GM18873 (cell line): ENCODE data around the gene SLC18A3.

Experiments used
- ATAC-seq: cut with Tn5 transposase; IDR thresholded peaks from one replicate; pipeline ENCODE4 v1.9.1; 2021; ENCODE audit warnings: mild to moderate bottlenecking, moderate library complexity, moderate number of reproducible peaks; ENCODE audit not compliant: unreplicated experiment, low FRiP score

The SLC18A3 gene

DNA sequence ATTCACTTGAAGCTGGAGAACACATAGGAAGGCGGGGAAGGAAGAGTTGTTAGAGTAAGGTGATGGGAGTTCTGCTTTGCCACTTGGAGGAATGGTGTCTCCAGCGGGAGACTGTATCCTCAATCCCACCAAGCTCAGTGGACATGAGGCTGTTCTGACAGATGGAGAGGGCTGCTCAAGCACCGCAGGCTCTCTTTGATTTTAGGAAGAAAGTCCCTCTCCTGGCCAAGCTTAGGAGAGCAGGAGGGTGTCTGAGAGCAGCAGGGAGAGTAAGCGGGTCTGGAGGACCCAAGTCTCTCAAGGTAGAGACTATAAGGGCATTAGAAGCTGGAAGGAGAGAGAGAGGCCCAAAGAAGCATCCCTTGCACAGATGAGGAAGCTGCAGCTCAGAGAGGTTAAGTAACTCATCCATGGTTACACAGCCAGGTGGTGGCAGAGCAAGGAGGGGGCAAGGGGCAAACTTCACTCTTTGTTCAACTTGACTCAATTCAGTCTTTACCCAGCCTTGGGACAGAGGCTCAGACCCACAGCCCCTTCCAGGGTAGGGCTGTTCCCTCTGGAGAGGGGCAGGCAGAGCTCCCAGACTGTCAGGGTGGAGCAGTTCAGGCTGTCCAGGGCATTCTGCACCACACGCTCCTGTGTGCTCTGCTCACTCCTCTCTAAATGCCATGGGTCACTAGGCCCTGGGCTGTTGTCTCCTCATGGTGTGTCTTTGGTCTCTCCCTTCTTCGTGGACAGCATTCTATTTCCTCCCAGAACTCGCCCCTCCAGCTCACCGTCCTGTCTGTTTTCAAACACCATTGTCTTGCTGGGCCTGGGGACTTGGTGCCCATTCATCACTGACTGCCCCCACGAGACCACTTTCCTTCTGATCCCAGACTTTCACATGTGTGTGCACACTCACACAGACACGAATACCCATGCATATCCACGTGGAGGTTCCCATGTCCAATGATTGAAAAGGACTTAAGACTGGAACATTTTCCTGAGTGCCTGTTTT, 12.6 kb downstream of the SLC18A3 start:
- ATAC-seq, result no peak

DNA sequence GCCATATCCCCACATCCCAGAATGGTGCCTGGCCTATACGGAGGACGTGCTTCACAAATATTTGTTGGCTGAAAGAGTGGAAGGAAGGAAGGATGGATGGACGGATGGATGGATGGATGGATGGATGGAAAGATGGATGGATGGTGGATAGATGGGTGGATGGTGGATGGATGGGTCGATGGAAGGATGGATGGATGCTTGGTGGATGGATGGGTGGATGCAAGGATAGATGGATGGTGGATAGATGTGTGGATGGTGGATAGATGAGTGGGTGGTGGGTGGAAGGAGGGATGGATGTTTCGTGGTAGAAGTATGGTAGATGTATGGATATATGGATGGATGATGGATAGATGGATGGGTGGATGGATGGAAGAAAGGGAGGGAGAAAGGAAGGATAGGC, 14.5 kb downstream of the SLC18A3 start:
- no peak for ATAC-seq

DNA sequence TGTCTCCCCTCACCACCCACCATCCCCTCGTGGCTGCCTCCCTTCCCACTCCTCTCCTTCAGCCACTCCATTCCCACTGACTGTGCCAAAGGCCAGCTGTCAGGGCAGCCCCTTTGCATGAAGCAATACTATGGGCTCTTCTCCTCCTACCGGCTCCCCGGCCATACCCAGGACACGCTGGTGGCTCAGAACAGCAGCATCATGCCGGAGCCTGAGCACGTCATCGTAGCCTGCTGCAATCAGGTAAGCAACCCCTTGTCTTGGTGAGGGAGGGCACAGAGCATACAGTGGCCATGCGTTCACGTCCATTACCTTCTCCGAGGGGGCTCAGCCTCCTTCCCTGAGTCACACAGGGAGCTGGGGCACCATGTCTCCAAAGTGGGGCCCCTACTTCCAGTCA, 15.3 kb downstream of the SLC18A3 start:
- no peak for ATAC-seq

DNA sequence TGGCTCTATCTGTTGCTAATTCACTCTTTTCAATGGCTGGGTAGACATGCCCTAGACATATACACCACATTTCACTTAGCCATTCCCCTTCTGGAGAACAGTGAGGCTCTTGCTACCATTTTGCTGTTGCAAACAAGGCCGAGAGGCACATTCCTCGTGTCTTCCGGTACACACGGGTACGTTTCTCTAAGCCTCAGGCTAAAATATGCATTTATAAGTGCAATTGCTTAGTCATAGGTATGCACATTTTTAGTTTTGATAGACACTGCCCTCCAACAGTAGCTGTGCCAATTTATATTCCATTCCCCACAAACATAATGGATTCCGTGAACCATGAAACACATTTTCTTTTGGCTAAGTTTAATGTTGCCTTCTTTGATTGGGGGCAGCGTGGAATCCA, 16.9 kb downstream of the SLC18A3 start:
- no peak for ATAC-seq

DNA sequence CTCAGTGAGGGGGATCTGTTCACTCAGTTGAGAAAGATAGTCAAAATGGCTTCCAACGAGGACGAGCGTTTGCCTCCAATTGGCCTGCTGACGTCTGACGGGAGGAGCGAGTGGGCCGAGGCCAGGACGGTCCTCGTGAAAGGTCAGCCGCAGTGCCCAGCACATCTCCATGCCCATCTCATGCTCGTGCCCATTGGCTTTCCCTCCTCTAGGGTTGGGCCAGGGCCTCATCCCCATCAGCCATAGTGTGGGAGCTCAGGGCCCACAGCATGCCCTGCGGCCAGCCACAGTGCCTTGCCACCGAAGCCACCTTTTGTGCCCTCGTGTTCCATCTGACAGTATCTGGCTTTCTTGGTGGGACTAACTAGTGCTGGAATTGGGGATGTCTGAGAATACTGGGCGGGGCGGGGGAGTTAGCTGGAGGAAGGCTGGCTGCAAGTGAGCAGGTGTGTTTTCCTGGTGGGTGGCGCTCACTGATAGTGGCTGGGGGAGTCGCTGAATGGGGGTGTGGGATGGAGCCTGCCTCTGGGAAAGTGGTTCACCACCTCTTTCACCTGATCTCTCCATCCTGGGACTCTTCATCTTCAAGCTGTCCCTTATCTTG, 17.6 kb downstream of the SLC18A3 start:
- ATAC-seq, result no peak

DNA sequence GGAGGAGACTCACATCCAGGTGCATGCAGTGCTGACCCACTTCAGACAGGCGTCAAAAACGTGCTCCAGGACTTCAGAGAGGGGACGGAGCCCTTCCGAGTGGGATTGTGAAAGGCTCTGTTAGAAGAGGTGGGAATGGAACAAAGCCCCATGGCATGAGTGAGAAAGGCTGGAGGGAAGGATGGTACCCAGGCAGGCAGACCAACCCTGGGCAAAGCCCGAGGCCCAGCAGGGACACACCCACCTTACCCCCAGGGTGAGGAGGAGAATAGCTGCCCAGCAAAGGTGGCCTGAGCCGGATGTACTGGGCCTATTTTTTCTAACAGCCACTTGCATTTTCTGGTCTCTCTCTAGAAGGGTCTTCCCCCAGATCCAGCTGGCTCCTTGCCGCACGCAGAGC, 18.5 kb downstream of the SLC18A3 start:
- ATAC-seq, result no peak

DNA sequence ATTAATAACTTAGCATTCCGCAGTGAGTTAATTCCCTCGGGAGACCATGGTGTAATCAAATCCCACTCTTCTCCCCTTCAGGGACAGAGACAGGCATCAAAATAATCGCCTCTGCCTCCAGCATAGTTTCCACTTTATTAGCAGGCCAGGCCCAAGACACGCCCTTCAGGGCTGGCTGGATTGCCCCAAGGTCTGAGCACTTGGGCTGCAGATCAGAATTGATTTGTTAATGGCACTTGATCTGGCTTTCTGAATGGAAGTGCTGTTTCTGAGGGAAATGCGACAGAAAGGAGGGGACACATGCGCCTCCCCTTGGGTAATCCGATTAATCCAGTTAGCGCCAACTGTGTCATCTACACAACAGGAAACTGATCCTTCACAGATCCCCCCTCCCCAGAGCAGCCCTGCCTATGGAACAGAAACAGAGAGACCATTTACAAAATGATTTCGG, 19.3 kb downstream of the SLC18A3 start:
- ATAC-seq, result no peak

DNA sequence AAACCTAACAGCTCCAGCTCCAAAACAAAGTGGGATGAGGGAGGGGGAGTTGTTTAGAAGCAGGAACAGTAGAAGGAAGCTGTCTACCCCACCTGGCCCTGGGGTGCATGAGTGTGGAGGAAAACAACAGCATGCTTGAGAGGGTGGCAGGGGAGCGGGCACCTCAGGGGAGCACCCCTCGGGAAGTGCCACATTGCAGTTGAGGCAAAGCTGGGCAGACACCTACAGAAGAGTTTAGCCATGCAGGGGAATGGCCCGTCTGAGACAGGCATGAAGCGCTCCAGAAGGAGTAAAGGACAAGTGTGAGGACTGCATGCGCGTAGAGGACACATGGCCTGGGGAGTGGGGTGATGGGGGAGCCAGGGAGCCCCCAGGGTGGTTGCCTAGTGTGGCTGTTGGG, 21.9 kb downstream of the SLC18A3 start:
- no peak for ATAC-seq

DNA sequence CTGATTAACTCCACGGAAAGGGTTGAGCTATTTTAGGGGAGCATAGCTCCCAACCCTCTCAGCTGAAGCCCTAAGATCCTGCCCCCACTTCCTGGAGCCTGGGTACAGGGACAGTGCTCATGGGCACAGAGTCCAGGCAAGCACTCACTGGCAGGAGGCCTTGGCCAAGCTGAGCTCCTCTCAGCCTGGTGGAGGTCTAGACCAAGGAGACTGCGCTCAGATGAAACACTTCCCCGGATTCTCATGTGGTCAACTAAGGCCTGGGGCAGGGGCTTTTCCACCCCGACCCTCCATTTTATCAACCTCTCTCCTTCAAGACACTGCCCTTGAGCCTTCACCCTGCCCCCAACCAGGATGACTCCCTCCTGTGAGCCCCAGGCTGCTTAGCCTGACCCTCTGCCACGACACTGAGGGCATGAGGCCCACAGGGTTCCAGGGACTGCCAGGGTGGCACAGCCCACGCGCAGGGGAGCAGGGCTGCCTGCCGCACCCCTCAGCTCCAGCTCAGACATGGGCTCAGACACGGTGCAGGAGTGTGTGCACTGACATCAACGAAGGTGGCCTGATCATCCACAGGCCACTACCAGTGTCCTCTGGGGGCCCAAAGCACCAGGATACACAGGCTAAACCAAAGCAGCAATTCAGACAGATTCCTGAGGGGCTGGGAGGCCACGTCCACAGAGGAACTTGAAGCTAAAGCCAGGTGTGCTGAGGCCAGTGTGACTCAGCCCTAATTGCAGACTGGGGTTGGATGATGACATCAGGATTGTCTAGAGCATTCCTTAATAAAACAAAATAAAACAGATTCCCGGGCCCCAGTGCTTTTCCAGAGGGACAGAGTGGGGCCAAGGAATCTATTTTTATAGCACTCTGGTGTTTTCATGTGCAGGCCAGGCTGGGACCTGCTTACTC, 22.6 kb downstream of the SLC18A3 start:
- ATAC-seq, result no peak

DNA sequence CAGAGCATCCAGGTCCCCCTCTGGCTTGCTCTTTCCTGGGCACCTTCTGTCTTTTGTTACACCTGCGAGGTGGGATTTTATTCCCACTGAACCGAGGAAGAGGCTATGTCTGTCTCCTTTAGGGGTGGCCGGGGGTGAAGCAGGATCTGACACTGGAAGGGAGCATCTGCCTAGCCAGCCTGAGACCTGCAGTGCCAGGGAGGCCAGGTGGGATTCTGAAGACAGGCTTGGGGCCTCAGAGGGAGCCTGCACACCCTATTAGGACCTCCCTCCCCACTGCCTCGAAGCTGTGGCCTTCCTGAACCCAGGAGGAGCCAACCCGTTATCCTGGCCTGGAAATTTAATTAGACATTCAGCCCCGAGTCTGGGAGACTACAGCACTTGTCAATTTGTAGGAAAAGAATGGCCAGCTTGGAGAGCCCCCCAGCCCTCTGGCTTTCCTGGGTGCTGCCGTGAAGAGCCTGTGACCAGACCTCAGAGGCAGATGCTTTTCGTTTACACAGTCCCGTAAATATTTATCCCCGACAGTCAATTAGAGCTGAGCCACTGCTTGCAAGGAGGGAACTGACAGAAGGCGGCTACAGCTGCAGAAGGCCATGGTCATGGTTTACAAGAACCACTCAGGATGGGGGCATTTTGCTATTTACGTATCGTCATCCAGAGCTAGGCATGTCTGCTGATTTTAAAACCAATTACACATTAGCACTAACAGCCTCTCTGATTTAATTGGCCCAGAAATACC, 23.4 kb downstream of the SLC18A3 start:
- no peak for ATAC-seq

DNA sequence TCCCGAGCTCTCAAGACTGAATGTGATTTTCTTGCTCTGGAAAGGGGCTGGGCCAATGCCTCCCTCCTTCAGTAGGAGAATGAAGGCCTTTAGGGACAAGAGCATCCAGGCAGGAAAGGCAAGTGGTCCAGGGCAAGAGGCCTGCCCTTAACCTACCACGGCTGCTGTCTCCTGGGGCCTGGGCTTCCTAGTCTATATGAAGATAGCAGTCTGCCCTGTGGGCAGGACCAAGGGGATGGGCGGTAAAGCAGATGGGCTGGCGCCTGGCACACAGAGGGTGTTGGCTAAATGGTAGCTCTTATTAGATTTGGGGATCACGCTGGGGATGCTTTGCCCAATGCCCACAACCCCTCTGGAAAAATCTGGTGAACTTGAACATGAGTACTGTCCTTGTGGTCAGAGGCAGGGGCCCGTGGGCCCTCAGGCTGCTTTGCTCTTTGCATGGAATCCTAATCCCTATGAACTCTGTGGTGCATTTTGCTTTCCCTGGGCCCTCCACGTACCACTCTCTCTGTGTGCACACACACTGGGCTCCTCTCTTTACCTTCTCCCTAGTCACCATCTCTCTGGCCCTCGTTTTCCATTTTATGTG, 24.1 kb downstream of the SLC18A3 start:
- ATAC-seq, result no peak

DNA sequence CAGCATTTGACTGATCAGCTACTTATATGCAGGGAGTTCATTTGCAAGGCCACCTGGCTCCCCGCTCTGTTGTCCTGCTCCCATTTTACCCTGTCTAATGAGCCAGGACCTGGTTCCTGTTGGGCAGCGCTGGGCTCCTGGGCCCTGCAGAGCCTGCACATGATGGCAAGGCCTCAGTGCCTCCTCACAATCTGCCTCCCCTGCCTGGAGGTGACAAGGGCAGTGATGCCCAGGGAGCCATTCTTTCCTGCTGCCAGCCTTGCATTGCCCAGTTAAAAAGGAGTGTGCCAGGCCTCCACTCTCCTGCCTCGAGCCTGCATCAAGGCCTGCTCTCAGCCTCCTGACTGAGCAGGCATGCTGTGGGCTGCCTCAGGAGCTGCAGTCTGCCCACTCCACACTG, 32.2 kb downstream of the SLC18A3 start:
- ATAC-seq, result no peak

DNA sequence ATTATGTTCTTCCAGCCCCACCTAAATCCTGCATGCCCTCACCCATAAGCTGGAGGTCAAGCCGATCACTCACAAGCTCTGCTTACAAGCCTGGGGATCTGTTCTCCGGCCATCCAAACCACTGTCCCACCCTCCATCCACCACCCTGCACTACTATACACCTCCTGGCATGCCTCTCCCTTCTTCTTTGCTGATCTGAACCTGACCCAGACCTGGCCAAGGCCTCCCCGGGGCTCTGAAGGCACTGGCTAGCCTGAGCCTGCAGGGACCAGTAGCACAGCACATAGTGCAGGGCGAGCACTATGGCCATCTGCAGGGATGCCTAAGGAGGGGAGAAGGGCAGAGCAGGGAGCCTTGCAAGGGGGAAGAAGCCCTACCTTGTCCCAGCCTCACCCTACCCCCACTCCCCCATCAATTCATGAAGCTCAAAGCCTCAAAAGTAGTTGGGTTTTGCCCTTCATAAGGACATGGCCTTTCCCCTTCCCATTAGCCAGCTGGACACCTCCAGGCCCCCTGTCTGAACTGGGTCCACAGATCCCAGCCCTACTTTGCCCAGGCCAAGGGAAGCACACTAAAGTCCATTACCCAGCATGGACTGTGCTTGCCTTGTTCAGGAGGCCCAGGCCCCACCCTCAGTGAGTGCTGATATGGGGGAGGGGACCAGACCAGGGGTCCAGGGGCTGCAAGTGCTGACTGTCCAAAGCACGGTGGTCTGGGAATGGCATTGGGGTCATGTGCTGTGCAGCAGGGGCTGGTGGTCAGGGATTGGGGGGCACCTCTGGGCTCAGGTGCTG, 33.3 kb downstream of the SLC18A3 start:
- ATAC-seq, result no peak

DNA sequence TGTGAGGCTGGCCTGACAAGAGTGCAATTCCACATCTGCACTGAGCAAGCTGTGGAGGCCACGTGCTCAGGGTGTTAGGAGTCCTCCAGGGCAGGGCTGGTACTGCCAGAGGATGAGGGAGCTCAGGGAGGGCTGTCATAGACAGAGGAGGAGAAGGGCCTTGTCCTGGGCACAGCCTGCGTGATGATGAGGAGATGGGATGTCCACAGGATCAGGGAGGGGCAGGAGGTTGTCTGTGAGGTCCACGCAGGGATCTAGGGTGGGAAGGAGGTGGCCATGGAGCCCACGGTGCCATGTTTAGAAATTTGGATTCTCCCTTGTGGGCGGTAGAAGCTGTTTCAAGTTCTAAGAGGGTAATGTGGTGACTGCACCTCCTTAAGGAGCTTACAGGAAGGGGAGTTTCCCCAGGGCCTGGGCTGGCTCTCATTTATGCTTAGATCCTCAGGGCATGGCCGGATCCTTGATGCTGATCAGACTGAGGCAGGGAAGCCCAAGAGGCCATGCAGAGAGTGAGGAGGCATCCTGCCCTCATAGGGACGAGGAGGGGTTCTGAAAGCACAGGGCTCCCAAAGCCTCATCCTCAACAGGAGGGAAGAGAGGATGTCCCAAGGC, 34.0 kb downstream of the SLC18A3 start:
- ATAC-seq, result no peak

DNA sequence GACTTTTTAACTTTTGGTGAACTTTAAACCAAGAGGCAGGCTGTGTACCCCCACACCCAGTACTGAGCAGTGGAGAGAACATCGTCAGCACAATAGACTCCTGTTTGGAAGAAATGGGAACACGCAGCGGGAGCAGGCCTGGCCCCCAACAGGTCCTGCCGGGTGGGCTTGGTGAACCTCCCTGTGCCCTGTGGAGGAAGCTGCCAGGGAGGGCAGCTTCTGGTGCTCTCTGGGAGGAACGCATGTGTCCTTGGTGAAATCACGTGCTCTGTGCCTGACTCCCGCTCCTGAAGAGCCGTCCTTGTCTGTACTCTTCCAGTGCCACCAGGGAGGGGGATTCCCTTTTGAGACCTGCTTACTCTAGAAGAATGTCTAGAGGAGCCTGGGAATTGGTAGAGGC, 35.3 kb downstream of the SLC18A3 start:
- ATAC-seq, result no peak

DNA sequence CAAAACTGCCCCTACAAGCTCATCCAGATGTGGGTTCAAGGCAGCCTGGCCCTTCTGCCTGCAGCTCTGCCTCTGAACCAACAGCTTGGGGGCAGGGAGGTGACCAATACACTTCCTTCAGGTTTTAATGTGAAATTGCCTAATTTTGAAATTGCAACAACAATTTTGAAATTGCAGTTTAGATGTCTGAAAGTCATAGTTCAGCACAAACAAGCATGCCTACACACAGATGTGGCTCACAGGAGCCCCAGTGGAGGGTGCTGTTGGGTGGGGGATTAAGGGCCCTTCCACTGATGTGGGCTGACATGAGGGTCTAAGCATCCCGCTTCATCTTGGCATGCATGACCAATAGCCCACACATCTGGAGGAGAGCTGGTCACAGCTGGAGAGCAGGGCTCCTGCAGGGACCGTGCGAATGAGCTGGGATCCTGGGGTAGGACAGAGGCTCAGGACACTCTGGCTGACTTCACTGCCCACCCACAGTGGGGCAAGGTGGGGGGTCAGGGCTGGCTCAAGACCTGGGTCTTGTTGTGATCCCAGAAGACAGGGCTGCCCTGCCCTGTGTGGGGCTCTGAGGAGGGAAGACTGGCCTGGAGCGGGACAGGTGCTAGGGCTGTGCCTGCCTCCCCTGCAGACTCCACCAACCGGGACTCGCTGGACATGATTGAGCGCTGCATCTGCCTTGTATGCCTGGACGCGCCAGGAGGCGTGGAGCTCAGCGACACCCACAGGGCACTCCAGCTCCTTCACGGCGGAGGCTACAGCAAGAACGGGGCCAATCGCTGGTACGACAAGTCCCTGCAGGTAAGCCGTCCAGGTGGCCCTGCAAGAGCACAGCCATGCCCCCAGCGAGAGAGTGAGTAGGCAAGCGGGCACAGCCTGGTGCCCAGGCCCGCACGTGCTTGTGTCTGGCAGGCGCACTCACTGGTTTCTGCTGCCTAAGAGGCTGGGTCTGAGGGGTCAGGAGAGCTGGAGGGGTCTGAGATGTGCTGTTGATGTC, 36.1 kb downstream of the SLC18A3 start:
- no peak for ATAC-seq

DNA sequence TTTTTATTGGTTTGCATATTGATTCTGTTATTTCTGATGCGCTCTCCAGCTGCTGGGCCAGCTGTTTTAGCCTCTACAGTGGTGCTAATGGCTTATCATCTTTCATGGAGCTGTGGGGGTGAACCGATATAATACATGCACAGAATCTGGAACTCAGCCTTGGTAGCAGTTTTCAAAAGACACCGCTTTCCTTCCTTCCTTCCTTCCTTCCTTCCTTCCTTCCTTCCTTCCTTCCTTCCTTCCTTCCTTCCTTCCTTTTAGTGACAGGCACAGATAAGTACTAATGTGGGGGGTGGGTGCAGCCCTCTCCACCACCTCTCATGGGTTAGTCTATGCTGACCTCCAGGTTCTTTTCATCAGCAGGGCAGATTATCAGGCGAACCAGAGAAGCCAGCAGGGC, 37.4 kb downstream of the SLC18A3 start:
- ATAC-seq, result no peak
